HepG2 (cell line): ENCODE results near the gene SP6. TPM values are rescaled to one million over a fixed set of nuclear protein-coding genes. Genes with fewer than 3 reads are reported as not detected.

ENCODE experiments used
- AKNA ChIP-seq: sonication (generic); formaldehyde crosslinking; IDR thresholded peaks from 2 replicates; pipeline ENCODE4 v1.4.0; 2020; ENCODE audit warnings: missing genetic modification reagents, borderline replicate concordance
- ELK4 ChIP-seq: sonication (generic); formaldehyde crosslinking; IDR thresholded peaks from 2 replicates; pipeline ENCODE4 v1.9.0; 2021; ENCODE audit warnings: missing genetic modification reagents, borderline replicate concordance
- FOXA1 ChIP-seq, 2 experiments: fragments of 450-650 bp in 1 of 2; sonication (generic) in 1 of 2; formaldehyde crosslinking in 1 of 2; IDR thresholded peaks; 2 replicates each; pipeline versions ENCODE4 v1.4.0 to v1.6.1; 2016 to 2020; ENCODE audit warnings: missing genetic modification reagents in 1 of 2
- IRF2 ChIP-seq: IDR thresholded peaks from 2 replicates; pipeline ENCODE4 v1.6.1; 2018; ENCODE audit warnings: missing genetic modification reagents, missing compliant biosample characterization
- MAFG ChIP-seq: sonication (generic); formaldehyde crosslinking; IDR thresholded peaks from 2 replicates; pipeline ENCODE4 v1.5.1; 2020; ENCODE audit warnings: mild to moderate bottlenecking, missing genetic modification reagents
- MED13 ChIP-seq: sonication (generic); formaldehyde crosslinking; IDR thresholded peaks from 2 replicates; pipeline ENCODE4 v1.5.0; 2020; ENCODE audit warnings: missing genetic modification reagents
- MEF2D ChIP-seq: sonication (generic); formaldehyde crosslinking; IDR thresholded peaks from 2 replicates; pipeline ENCODE4 v1.5.1; 2020; ENCODE audit warnings: mild to moderate bottlenecking, missing genetic modification reagents
- NCOA2 ChIP-seq: sonication (generic); formaldehyde crosslinking; IDR thresholded peaks from 2 replicates; pipeline ENCODE4 v1.8.0; 2022; ENCODE audit warnings: inconsistent platforms
- NFKBIZ ChIP-seq: IDR thresholded peaks from 2 replicates; pipeline ENCODE4 v1.6.1; 2018; ENCODE audit warnings: missing genetic modification reagents, missing compliant biosample characterization
- PBX2 ChIP-seq: IDR thresholded peaks from 2 replicates; pipeline ENCODE4 v1.6.1; 2016; ENCODE audit warnings: control low read depth
- RAD21 ChIP-seq: fragments of 450-650 bp; formaldehyde crosslinking; IDR thresholded peaks from 2 replicates; pipeline ENCODE4 v1.5.0; 2020; ENCODE audit warnings: mild to moderate bottlenecking
- RARG ChIP-seq: sonication (generic); formaldehyde crosslinking; IDR thresholded peaks from 2 replicates; pipeline ENCODE4 v1.4.0; 2020; ENCODE audit warnings: low read depth, mild to moderate bottlenecking, missing genetic modification reagents
- TOPORS ChIP-seq: sonication (generic); formaldehyde crosslinking; IDR thresholded peaks from 2 replicates; pipeline ENCODE4 v1.8.0; 2023; ENCODE audit warnings: mild to moderate bottlenecking, missing genetic modification reagents
- ZNF501 ChIP-seq: sonication (generic); formaldehyde crosslinking; IDR thresholded peaks from 2 replicates; pipeline ENCODE4 v1.5.1; 2020; ENCODE audit warnings: mild to moderate bottlenecking, moderate library complexity, missing genetic modification reagents
- ZNF512B ChIP-seq: sonication (generic); formaldehyde crosslinking; IDR thresholded peaks from 2 replicates; pipeline ENCODE4 v1.5.1; 2020; ENCODE audit warnings: missing genetic modification reagents, mild to moderate bottlenecking, borderline replicate concordance
- ZNF652 ChIP-seq: IDR thresholded peaks from 2 replicates; pipeline ENCODE4 v1.6.1; 2016; ENCODE audit warnings: low read depth, borderline replicate concordance
- ZNF770 ChIP-seq: sonication (generic); formaldehyde crosslinking; IDR thresholded peaks from 2 replicates; pipeline ENCODE4 v1.5.0; 2020; ENCODE audit warnings: mild to moderate bottlenecking, missing genetic modification reagents
- polyA plus RNA-seq, 8 experiments: library from polyadenylated mRNA; depleted of rRNA in 3 of 8; stranded (reverse) in 7 of 8; unstranded in 1 of 8; fragments of >200 nt; fragmentation: Illumina TruSeq in 4 of 8; extraction: Trizol in 4 of 8; gene quantifications; 2 replicates each; pipeline versions ENCODE4 v1.2.1 to v1.2.3, GENCODE V29; 2011 to 2016; ENCODE audit warnings: low read depth in 4 of 8, missing spikeins in 1 of 8, mixed read lengths in 1 of 8; ENCODE audit not compliant: insufficient read depth in 1 of 8
- total RNA-seq, 5 experiments: library from RNA; depleted of rRNA; stranded (reverse); fragments of >200 nt; fragmentation: Illumina TruSeq; extraction: Trizol; gene quantifications; 2 replicates each; pipeline ENCODE4 v1.2.3, GENCODE V29; 2016; ENCODE audit warnings: low read depth in 1 of 5

SP6 gene
- total and polyA plus RNA-seq, 2 of the 13 experiments (the other 11 are each of a cell fraction or from before 2014, with no cell fraction given), result 0.07 TPM

- TF ChIP-seq FOXA1 (IDR thresholded peaks at IDR 0.05) (no peak), FOXA1 (CRISPR knock-in tag; IDR thresholded peaks at IDR 0.05) (no peak), ZNF512B (peak; percentile 4; the same call in 1 of the 2 replicates), MEF2D (CRISPR knock-in tag) (0 out of 2 replicates have a peak, but pooled peaks have one; percentile 15), MED13 (CRISPR knock-in tag) (no peak), AKNA (CRISPR knock-in tag) (no peak), ZNF652 (CRISPR knock-in tag) (no peak), RAD21 (no peak), ELK4 (CRISPR knock-in tag) (no peak), IRF2 (CRISPR knock-in tag) (no peak), NFKBIZ (no peak), TOPORS (0 out of 2 replicates have a peak, but pooled peaks have one; percentile 10), PBX2 (CRISPR knock-in tag) (no peak), NCOA2 (no peak), RARG (no peak), ZNF501 (CRISPR knock-in tag) (no peak; the same call in 1 of the 2 replicates), MAFG (CRISPR knock-in tag) (no peak), ZNF770 (CRISPR knock-in tag) (peak; percentile 94)
These were observed 9.3 kb downstream of the SP6 start (continued) for GRCh38 chr17:47841488-47842291.
